Testis (tissue), 3 donors: ENCODE measurements around the gene C2orf68. TPM values are rescaled to one million over a fixed set of nuclear protein-coding genes. Genes with fewer than 3 reads are reported as not detected.
"Not testable (repeated sequence)": the region's sequence is repeated elsewhere in the genome, so short reads cannot be mapped to it uniquely, and the experiment has no call there.

Source experiments
- DNase-seq: peaks from one replicate; pipeline ENCODE4 v3.0.0-alpha.2; 2019
- H3K27ac ChIP-seq, 2 donors: fragments of 200-600 bp; sonication (generic); one replicate each; pipeline ENCODE4 v1.5.1; 2019
- H3K27me3 ChIP-seq: fragments of 200-600 bp; sonication (generic); one replicate; pipeline ENCODE4 v1.5.1; 2019
- H3K36me3 ChIP-seq: fragments of 200-600 bp; sonication (generic); one replicate; pipeline ENCODE4 v1.5.1; 2017; ENCODE audit warnings: low read depth; ENCODE audit errors: missing control alignments
- H3K4me1 ChIP-seq: fragments of 200-600 bp; sonication (generic); one replicate; pipeline ENCODE4 v1.5.1; 2019
- H3K4me3 ChIP-seq, 2 donors: fragments of 200-600 bp; sonication (generic); one replicate each; pipeline ENCODE4 v1.5.1; 2017 to 2019
- H3K9me3 ChIP-seq: fragments of 200-600 bp; sonication (generic); one replicate; pipeline ENCODE4 v1.5.1; 2017
- CTCF ChIP-seq, 3 experiments: fragments of 450-650 bp in 2 of 3; fragments of 200-600 bp in 1 of 3; sonication (generic) in 1 of 3; IDR thresholded peaks; one replicate each; pipeline ENCODE4 v1.5.1; 2016 to 2019; ENCODE audit warnings: antibody characterized with exemption in 3 of 3, mild to moderate bottlenecking in 2 of 3, moderate library complexity in 1 of 3
- POLR2A ChIP-seq: fragments of 450-650 bp; IDR thresholded peaks from one replicate; pipeline ENCODE4 v1.6.1; 2017; ENCODE audit warnings: antibody characterized with exemption, mild to moderate bottlenecking, moderate library complexity
- WGBS, 2 donors: methylation state at CpG; one replicate each; pipeline ENCODE4 v1.1.5; 2018; 5-methylcytosine and 5-hydroxymethylcytosine counted together
- intact Hi-C: fragments of 100-400 bp; cut with DNase I; formaldehyde crosslinking; loops from one replicate; pipeline ENCODE4 v1.15.1; 2023; ENCODE audit warnings: low total_unique reads
- polyA plus RNA-seq: library from polyadenylated mRNA; stranded (reverse); fragments of 350-450 nt; fragmentation: Illumina TruSeq; extraction: RNeasy Lipid Tissue Mini Kit (QIAGEN cat#74804); gene quantifications from one replicate; pipeline ENCODE4 v1.2.3, GENCODE V29; 2014; ENCODE audit warnings: low read depth, low replicate concordance; ENCODE audit not compliant: insufficient read depth
- total RNA-seq, 2 donors: library from RNA; depleted of rRNA; stranded (reverse); fragments of >200 nt; gene quantifications; one replicate each; pipeline ENCODE4 v1.2.3, GENCODE V29; 2016

The C2orf68 gene
- total and polyA plus RNA-seq, 3 donors from 2014 or later: 22.9 to 55.7 (median 37.6) TPM

GRCh38 chr2:85659324-85659981 is 47.6 kb upstream of the C2orf68 start:
- TF ChIP-seq CTCF (IDR thresholded peaks at IDR 0.05): no peak
- no peak for TF ChIP-seq POLR2A
- Histone ChIP-seq H3K4me3 (no peak overlapping the region), H3K27me3 (no peaks in the 10 kb centered on the region), H3K27ac (no peak overlapping the region), H3K9me3 (no peaks in the 10 kb centered on the region), H3K36me3 (no peaks in the 10 kb centered on the region), H3K4me1 (peaks cover 13% of the 10 kb centered on the region)
- intact Hi-C loops: no loop called here
- WGBS, 2 donors: 81 to 83% methylated on average over 4 to 13 of the region's 13 CpGs
- no peak for DNase-seq

GRCh38 chr2:85657399-85657798 is 45.5 kb upstream of the C2orf68 start:
- H3K27me3 ChIP-seq, H3K9me3 ChIP-seq, H3K4me3 ChIP-seq, DNase-seq, H3K36me3 ChIP-seq, intact Hi-C loops: not testable (repeated sequence)
- H3K4me1 ChIP-seq: peaks cover 13% of the 10 kb centered on the region
- peak overlapping the region in 1 of 2 donors; percentile 38 for H3K27ac ChIP-seq
- WGBS, 2 donors: 92 to 95% methylated on average over 4 of the region's 4 CpGs

GRCh38 chr2:85656468-85656867 is 44.6 kb upstream of the C2orf68 start:
- WGBS, 2 donors: 60 to 79% methylated on average over 3 of the region's 3 CpGs
- Histone ChIP-seq H3K27ac (peak overlapping the region in 1 of 2 donors; percentile 38), H3K4me1 (peaks cover 13% of the 10 kb centered on the region), H3K4me3 (no peak overlapping the region), H3K27me3 (no peaks in the 10 kb centered on the region), H3K9me3 (no peaks in the 10 kb centered on the region), H3K36me3 (no peaks in the 10 kb centered on the region)
- DNase-seq: peak; percentile 50
- TF ChIP-seq POLR2A (no peak), CTCF (IDR thresholded peaks at IDR 0.05) (no peak)
- intact Hi-C loops: no loop called here

GRCh38 chr2:85655961-85656417 is 44.1 kb upstream of the C2orf68 start:
- H3K9me3 ChIP-seq: no peaks in the 10 kb centered on the region
- H3K4me3 ChIP-seq: no peak overlapping the region
- 75 to 77% methylated on average over 7 of the region's 7 CpGs for WGBS, 2 donors
- DNase-seq: no peak
- no peaks in the 10 kb centered on the region for H3K27me3 ChIP-seq
- H3K4me1 ChIP-seq: peaks cover 10% of the 10 kb centered on the region
- H3K36me3 ChIP-seq: no peaks in the 10 kb centered on the region
- intact Hi-C loops: no loop called here
- no peak for TF ChIP-seq POLR2A
- TF ChIP-seq CTCF (IDR thresholded peaks at IDR 0.05): no peak
- H3K27ac ChIP-seq: peak overlapping the region in 1 of 2 donors; percentile 38

GRCh38 chr2:85653996-85654395 is 42.1 kb upstream of the C2orf68 start:
- intact Hi-C loops: no loop called here
- Histone ChIP-seq H3K36me3 (no peaks in the 10 kb centered on the region), H3K27ac (peak overlapping the region in 1 of 2 donors; percentile 7), H3K4me3 (no peak overlapping the region), H3K9me3 (no peaks in the 10 kb centered on the region), H3K4me1 (peaks cover 9% of the 10 kb centered on the region), H3K27me3 (no peaks in the 10 kb centered on the region)
- TF ChIP-seq POLR2A (no peak), CTCF (IDR thresholded peaks at IDR 0.05) (no peak)
- no peak for DNase-seq
- 88 to 93% methylated on average over 3 of the region's 3 CpGs for WGBS, 2 donors
